ENCODE results near the gene PRMT2.

DNA sequence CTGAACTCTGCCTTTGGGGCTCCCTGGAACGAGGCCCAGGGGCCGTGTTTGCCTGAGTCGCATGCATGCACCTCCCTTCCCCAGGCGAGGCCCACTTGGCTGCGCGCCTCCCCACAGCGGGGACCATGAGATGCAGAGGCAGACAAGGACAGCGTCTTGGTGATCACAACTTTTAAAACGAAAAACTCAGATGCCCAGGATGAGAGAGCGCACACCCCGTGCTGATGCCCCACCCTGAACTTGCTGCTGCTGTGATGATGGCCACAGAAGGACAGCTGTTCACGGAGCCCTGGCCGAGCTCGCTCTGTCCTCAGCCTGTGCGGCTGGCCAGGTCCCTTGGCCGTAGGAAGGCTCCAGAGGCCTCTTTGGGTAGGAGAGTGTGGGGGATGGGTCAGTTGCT, 11.4 kb upstream of the PRMT2 start:
- TF ChIP-seq, protein P1, sequence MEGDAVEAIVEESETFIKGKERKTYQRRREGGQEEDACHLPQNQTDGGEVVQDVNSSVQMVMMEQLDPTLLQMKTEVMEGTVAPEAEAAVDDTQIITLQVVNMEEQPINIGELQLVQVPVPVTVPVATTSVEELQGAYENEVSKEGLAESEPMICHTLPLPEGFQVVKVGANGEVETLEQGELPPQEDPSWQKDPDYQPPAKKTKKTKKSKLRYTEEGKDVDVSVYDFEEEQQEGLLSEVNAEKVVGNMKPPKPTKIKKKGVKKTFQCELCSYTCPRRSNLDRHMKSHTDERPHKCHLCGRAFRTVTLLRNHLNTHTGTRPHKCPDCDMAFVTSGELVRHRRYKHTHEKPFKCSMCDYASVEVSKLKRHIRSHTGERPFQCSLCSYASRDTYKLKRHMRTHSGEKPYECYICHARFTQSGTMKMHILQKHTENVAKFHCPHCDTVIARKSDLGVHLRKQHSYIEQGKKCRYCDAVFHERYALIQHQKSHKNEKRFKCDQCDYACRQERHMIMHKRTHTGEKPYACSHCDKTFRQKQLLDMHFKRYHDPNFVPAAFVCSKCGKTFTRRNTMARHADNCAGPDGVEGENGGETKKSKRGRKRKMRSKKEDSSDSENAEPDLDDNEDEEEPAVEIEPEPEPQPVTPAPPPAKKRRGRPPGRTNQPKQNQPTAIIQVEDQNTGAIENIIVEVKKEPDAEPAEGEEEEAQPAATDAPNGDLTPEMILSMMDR (IDR thresholded peaks at IDR 0.05): no peak
- TF ChIP-seq EP300 (IDR thresholded peaks at IDR 0.05) (no peak), POLR2A (IDR thresholded peaks at IDR 0.05) (no peak)
